HepG2 (cell line): ENCODE data around the gene ZNF223. TPM values are rescaled to one million over a fixed set of nuclear protein-coding genes. Genes with fewer than 3 reads are reported as not detected.

Experiments
- ATRX ChIP-seq: sonication (generic); formaldehyde crosslinking; IDR thresholded peaks from 2 replicates; pipeline ENCODE4 v1.4.0; 2020; ENCODE audit warnings: missing genetic modification reagents, borderline replicate concordance
- CBFB ChIP-seq: sonication (generic); formaldehyde crosslinking; IDR thresholded peaks from 2 replicates; pipeline ENCODE4 v1.4.0; 2020; ENCODE audit warnings: missing genetic modification reagents
- FOXA3 ChIP-seq: IDR thresholded peaks from 2 replicates; pipeline ENCODE4 v1.6.1; 2016; ENCODE audit warnings: missing genetic modification reagents, missing compliant biosample characterization
- GABPB1 ChIP-seq: IDR thresholded peaks from 2 replicates; pipeline ENCODE4 v1.6.1; 2016; ENCODE audit warnings: mild to moderate bottlenecking, missing genetic modification reagents, moderate library complexity, missing compliant biosample characterization
- KLF15 ChIP-seq: sonication (generic); formaldehyde crosslinking; IDR thresholded peaks from 2 replicates; pipeline ENCODE4 v1.8.1; 2023; ENCODE audit warnings: borderline replicate concordance, mild to moderate bottlenecking, inconsistent platforms, missing genetic modification reagents, mixed read lengths
- MATR3 ChIP-seq: sonication (generic); formaldehyde crosslinking; IDR thresholded peaks from 2 replicates; pipeline ENCODE4 v1.4.0; 2020; ENCODE audit warnings: missing genetic modification reagents
- MTF2 ChIP-seq: sonication (generic); formaldehyde crosslinking; IDR thresholded peaks from 2 replicates; pipeline ENCODE4 v1.5.0; 2020; ENCODE audit warnings: missing genetic modification reagents, borderline replicate concordance
- ONECUT2 ChIP-seq: sonication (generic); formaldehyde crosslinking; IDR thresholded peaks from 2 replicates; pipeline ENCODE4 v1.4.0; 2020; ENCODE audit warnings: missing genetic modification reagents
- PAWR ChIP-seq: sonication (generic); formaldehyde crosslinking; IDR thresholded peaks from 2 replicates; pipeline ENCODE4 v1.4.0; 2020; ENCODE audit warnings: missing genetic modification reagents, mild to moderate bottlenecking, borderline replicate concordance
- SUZ12 ChIP-seq: fragments of 150-350 bp; IDR thresholded peaks from 2 replicates; pipeline ENCODE4 v1.6.1; 2014; ENCODE audit warnings: low read depth, low read length
- TARDBP ChIP-seq: sonication (generic); formaldehyde crosslinking; IDR thresholded peaks from 2 replicates; pipeline ENCODE4 v1.8.0; 2022; ENCODE audit warnings: mild to moderate bottlenecking, missing genetic modification reagents
- ZMYM2 ChIP-seq: sonication (generic); formaldehyde crosslinking; IDR thresholded peaks from 2 replicates; pipeline ENCODE4 v1.8.0; 2022; ENCODE audit warnings: mild to moderate bottlenecking, missing genetic modification reagents
- ZNF317 ChIP-seq: sonication (generic); formaldehyde crosslinking; IDR thresholded peaks from 2 replicates; pipeline ENCODE4 v1.5.0; 2020; ENCODE audit warnings: mild to moderate bottlenecking, missing genetic modification reagents
- ZNF33A ChIP-seq: sonication (generic); formaldehyde crosslinking; IDR thresholded peaks from 2 replicates; pipeline ENCODE4 v1.5.1; 2020; ENCODE audit warnings: missing genetic modification reagents, mild to moderate bottlenecking, moderate library complexity, borderline replicate concordance
- polyA plus RNA-seq, 8 experiments: library from polyadenylated mRNA; depleted of rRNA in 3 of 8; stranded (reverse) in 7 of 8; unstranded in 1 of 8; fragments of >200 nt; fragmentation: Illumina TruSeq in 4 of 8; extraction: Trizol in 4 of 8; gene quantifications; 2 replicates each; pipeline versions ENCODE4 v1.2.1 to v1.2.3, GENCODE V29; 2011 to 2016; ENCODE audit warnings: low read depth in 4 of 8, missing spikeins in 1 of 8, mixed read lengths in 1 of 8; ENCODE audit not compliant: insufficient read depth in 1 of 8
- total RNA-seq, 5 experiments: library from RNA; depleted of rRNA; stranded (reverse); fragments of >200 nt; fragmentation: Illumina TruSeq; extraction: Trizol; gene quantifications; 2 replicates each; pipeline ENCODE4 v1.2.3, GENCODE V29; 2016; ENCODE audit warnings: low read depth in 1 of 5
- TF ChIP-seq, protein P1 (sequence below): IDR thresholded peaks from 2 replicates; pipeline ENCODE4 v1.6.1; 2016; ENCODE audit warnings: low read depth, missing genetic modification reagents, missing compliant biosample characterization
- TF ChIP-seq, protein P2 (sequence below): sonication (generic); formaldehyde crosslinking; IDR thresholded peaks from 2 replicates; pipeline ENCODE4 v1.5.0; 2020; ENCODE audit warnings: missing genetic modification reagents, mild to moderate bottlenecking, borderline replicate concordance
- TF ChIP-seq, protein P3 (sequence below): sonication (generic); formaldehyde crosslinking; IDR thresholded peaks from 2 replicates; pipeline ENCODE4 v1.5.0; 2020; ENCODE audit warnings: missing genetic modification reagents

ZNF223 gene
- total and polyA plus RNA-seq, 2 of the 13 experiments (the other 11 are each of a cell fraction or from before 2014, with no cell fraction given), result 2.0 to 4.8 TPM

DNA sequence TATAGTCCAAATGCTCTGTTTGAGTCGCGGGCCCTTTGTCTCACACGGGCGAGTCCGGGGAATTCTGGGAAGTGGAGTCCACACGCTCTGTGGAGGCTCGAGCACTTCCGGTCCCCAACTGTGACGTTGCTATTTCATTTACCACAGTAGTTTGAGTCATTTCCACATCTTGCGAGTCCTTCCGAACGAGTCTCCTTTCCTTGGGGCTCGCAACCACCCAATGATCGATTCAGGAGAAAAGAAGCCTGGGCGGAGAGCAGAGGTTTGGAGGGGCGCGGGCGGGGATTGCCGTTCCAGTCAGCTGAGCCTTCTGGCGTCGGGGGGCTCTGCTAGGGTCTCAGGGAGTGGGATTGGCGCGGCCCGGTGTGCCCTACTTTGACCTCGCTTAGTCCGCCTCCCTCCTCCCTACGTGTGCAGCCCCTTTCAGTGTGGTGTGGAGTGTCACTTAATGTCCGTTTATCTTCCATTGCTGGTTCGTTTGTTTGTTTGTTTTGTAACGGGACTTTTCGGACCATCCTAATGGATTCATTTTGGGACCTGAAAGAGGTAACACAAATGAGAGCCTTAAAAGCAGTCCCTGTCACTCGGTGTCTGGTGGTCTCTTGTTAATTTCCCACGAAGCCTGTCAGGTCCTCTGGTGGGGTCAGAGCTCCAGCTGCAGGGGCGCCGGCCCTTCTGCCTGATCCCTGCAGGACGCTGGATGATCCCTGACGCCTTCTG is 26.5 kb upstream of the ZNF223 start, which contains the start of gene ZNF222 (continued):
- TF ChIP-seq, protein P1, sequence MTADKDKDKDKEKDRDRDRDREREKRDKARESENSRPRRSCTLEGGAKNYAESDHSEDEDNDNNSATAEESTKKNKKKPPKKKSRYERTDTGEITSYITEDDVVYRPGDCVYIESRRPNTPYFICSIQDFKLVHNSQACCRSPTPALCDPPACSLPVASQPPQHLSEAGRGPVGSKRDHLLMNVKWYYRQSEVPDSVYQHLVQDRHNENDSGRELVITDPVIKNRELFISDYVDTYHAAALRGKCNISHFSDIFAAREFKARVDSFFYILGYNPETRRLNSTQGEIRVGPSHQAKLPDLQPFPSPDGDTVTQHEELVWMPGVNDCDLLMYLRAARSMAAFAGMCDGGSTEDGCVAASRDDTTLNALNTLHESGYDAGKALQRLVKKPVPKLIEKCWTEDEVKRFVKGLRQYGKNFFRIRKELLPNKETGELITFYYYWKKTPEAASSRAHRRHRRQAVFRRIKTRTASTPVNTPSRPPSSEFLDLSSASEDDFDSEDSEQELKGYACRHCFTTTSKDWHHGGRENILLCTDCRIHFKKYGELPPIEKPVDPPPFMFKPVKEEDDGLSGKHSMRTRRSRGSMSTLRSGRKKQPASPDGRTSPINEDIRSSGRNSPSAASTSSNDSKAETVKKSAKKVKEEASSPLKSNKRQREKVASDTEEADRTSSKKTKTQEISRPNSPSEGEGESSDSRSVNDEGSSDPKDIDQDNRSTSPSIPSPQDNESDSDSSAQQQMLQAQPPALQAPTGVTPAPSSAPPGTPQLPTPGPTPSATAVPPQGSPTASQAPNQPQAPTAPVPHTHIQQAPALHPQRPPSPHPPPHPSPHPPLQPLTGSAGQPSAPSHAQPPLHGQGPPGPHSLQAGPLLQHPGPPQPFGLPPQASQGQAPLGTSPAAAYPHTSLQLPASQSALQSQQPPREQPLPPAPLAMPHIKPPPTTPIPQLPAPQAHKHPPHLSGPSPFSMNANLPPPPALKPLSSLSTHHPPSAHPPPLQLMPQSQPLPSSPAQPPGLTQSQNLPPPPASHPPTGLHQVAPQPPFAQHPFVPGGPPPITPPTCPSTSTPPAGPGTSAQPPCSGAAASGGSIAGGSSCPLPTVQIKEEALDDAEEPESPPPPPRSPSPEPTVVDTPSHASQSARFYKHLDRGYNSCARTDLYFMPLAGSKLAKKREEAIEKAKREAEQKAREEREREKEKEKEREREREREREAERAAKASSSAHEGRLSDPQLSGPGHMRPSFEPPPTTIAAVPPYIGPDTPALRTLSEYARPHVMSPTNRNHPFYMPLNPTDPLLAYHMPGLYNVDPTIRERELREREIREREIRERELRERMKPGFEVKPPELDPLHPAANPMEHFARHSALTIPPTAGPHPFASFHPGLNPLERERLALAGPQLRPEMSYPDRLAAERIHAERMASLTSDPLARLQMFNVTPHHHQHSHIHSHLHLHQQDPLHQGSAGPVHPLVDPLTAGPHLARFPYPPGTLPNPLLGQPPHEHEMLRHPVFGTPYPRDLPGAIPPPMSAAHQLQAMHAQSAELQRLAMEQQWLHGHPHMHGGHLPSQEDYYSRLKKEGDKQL, result no peak
- TF ChIP-seq PAWR (CRISPR knock-in tag) (no peak), GABPB1 (CRISPR knock-in tag) (peak; percentile 92), CBFB (CRISPR knock-in tag) (no peak), TARDBP (CRISPR knock-in tag) (0 out of 2 replicates have a peak, but pooled peaks have one; percentile 18), ZNF317 (CRISPR knock-in tag) (no peak), SUZ12 (peak; percentile 51), KLF15 (CRISPR knock-in tag) (no peak), ZNF33A (CRISPR knock-in tag) (0 out of 2 replicates have a peak, but pooled peaks have one; percentile 36), ZMYM2 (CRISPR knock-in tag) (0 out of 2 replicates have a peak, but pooled peaks have one; percentile 7), FOXA3 (CRISPR knock-in tag) (no peak), MTF2 (no peak), ONECUT2 (no peak), ATRX (CRISPR knock-in tag) (no peak), MATR3 (CRISPR knock-in tag) (no peak)
- TF ChIP-seq, protein P2, sequence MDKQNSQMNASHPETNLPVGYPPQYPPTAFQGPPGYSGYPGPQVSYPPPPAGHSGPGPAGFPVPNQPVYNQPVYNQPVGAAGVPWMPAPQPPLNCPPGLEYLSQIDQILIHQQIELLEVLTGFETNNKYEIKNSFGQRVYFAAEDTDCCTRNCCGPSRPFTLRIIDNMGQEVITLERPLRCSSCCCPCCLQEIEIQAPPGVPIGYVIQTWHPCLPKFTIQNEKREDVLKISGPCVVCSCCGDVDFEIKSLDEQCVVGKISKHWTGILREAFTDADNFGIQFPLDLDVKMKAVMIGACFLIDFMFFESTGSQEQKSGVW, result no peak
- TF ChIP-seq, protein P3, sequence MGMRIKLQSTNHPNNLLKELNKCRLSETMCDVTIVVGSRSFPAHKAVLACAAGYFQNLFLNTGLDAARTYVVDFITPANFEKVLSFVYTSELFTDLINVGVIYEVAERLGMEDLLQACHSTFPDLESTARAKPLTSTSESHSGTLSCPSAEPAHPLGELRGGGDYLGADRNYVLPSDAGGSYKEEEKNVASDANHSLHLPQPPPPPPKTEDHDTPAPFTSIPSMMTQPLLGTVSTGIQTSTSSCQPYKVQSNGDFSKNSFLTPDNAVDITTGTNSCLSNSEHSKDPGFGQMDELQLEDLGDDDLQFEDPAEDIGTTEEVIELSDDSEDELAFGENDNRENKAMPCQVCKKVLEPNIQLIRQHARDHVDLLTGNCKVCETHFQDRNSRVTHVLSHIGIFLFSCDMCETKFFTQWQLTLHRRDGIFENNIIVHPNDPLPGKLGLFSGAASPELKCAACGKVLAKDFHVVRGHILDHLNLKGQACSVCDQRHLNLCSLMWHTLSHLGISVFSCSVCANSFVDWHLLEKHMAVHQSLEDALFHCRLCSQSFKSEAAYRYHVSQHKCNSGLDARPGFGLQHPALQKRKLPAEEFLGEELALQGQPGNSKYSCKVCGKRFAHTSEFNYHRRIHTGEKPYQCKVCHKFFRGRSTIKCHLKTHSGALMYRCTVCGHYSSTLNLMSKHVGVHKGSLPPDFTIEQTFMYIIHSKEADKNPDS (CRISPR knock-in tag), result no peak
